Frontal cortex (tissue), 4 donors: Measurements from ENCODE around the gene FRAS1. TPM values are rescaled to one million over a fixed set of nuclear protein-coding genes. Genes with fewer than 3 reads are reported as not detected.
"Not testable (repeated sequence)": the region's sequence is repeated elsewhere in the genome, so short reads cannot be mapped to it uniquely, and the experiment has no call there.

Experiments used
- DNase-seq, 2 donors: peaks; one replicate each; pipeline ENCODE4 v3.0.0; 2012; ENCODE audit warnings: low spot score in 2 of 2
- FAIRE-seq: peaks from 2 replicates; lab custom pipeline; 2012; peaks lifted over from hg19 to GRCh38; lab: Jason Lieb, UNC
- total RNA-seq: library from RNA; depleted of rRNA; stranded (reverse); fragments of >200 nt; gene quantifications from one replicate; pipeline ENCODE4 v1.2.3, GENCODE V29; 2014
- donor health status: control.
- donor health status: control.
- donor health status: control.

The FRAS1 gene
- total RNA-seq, 1 donor from 2014 or later, result 13.0 TPM

DNA sequence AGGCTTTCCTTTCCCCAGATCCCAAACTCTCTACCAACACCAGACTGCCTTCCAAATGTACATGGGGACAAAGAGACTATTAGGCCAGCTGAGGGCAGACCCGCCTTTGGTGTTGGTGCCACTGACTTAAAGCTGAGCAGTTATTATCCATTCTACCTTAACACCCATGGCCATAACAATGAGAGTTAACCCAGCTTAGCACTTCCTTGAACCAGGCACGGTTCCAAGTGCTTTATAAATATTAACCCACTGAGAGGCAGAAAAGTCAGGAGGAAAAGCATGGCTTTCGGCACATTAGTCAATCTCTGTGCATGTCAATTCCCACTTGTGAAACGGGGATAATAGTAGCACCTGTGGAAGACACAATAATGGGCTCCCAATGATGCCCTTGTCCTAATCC, 251.4 kb downstream of the FRAS1 start:
- DNase-seq (no peak), FAIRE-seq (no peak)

DNA sequence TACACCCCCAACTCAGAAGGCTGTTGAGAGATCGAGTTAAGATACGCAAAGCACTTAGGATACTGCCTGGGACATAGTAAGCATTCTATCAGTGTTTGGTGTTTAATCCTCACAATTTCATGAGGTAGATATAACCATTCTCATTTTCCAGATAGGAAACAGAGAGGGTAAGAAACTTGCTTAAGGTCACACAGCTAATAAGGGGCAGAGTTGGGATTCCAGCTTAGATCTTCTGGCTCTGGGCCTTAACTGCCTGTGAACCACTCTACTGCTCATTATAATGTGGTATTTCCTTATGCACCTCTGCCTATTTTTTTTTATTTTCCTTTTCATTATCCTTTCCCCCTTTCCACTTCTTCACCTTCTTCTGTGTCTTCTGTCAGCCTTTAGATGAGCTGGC, 252.2 kb downstream of the FRAS1 start:
- no peak for FAIRE-seq
- DNase-seq, result no peak

DNA sequence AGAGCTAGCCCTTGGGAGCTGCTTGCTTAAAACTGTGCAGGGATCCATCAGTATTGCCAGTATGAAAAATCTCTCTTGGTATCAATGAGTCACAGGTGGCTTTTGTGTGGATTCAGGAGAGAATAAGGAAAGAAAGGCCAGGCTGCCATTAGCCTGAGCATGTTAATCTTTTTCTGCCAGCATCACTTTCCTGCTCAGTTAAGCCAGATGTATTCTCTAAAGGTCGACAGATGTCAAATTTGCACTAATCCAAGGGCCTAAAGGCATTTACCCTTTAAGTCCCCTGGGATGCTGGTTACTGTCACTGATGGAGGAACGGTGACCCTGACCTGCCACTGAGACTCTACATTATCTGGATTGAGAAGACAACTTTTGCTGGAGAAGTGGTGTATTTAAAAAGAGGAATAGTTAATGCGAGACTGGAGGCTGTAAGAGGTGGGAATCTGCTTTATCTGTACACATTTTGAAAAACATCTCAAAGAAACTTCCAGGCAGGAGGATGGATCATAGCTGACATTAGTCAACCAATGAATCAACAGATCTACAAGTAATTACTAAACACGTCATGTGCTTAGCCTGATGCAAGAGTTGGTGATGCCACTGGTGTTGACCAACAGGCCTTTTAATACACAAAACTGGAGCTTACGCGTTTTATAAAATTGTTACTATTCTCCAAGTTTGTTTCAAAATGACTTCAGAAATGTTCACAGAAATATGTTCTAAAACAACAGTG, 253.1 kb downstream of the FRAS1 start:
- no peak for FAIRE-seq
- DNase-seq, result no peak

DNA sequence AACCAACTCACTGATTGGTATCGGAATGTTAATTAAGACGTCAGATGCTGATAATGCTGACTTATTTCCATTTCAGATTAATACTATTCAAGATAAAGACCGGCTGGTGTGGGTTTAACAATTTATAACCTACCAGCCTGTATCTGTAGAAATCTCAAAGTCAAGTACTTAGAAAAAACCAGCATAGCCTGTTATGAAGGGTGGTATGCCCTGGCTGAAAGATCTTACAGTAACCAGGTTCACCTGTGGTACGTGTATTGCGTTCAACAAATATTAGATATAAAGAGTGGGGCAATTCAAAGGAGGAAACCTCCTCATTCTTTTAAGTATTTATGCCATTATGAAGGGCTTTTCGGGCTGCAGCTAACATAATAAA, 253.6 kb downstream of the FRAS1 start:
- DNase-seq (no peak), FAIRE-seq (no peak)

DNA sequence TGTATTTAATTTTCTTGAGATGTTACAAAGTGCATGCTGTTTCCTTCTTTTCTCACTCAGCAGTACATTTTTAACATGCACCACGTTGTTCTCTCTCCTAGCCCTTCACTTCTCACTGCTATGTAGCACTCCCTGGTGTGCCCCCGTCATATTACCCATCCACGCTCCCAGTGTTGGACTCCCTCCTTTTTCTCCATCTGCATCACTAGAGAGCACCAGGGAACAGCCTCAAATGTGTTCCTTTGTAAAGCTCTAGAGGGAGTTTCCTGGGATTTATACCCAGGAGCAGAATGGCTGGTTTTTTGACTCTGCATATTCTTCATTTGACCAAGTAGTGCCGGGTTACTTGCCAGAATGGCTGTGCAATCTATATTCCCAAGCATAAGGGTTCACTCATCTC, 254.2 kb downstream of the FRAS1 start:
- no peak for DNase-seq
- no peak for FAIRE-seq

DNA sequence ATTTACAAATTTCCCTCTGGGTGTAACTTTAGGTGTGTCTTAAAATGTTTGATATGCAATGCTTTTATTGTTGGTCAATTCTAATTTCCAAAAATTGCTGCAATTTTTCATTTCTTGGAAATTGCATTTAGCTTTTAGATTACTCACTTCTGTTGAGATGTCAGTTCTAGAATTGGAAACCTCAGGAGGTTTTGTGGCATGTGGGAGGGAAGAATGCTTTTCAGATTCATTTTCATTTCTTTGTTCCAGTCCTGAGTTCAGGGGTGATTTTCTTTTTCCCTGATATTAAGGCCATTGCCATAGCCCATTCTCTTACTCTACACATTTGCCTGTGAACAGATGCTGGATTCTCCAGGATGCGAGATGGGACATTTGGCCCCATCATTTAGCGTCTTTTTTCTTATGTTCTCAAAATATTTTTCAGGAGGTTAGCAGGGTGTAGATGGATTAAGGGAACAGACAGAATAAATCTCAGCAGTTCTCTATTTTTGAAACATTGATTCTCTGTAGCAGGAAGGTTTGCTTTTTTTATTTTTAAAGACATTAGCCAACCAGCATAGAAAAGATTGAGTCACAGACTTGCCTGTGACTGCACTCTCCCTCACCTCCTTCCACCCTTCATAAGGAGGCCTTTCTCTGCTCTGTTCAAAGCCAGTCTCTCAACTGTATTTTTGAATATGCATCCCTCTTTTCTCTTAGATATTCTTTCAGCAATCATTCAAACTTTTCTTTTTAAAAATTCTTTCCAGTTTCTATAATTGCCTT, 256.0 kb downstream of the FRAS1 start:
- FAIRE-seq (no peak), DNase-seq (no peak)

- FAIRE-seq, result no peak
- no peak for DNase-seq
These were observed 256.6 kb downstream of the FRAS1 start for GRCh38 chr4:78313754-78314120.

GRCh38 chr4:78318126-78318525, 261.0 kb downstream of the FRAS1 start:
- no peak for FAIRE-seq
- DNase-seq, result no peak

- DNase-seq (no peak), FAIRE-seq (no peak)
These were observed 263.3 kb downstream of the FRAS1 start for GRCh38 chr4:78320349-78320935.

DNA sequence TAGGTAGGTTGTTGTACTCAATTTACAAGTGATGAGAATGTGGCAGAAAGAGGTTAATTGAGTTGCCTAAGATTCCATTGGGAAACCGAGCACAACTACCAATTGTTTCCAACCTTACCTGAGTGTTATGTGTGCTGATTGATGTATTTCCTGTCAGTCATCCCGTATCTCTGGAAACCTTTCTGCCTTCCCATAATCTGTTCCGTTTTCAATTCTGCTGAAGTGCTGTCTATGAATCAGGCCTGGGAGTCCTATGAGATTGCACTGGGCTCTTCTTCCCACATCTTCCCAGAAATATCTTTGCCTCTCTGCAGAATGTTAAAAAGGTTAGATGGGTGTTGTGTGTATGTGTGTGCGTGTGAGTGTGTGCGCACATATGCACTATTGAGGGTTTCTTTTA, 264.9 kb downstream of the FRAS1 start:
- FAIRE-seq (no peak), DNase-seq (no peak)

- DNase-seq (no peak), FAIRE-seq (no peak)
These were observed 266.3 kb downstream of the FRAS1 start for GRCh38 chr4:78323439-78323838.

GRCh38 chr4:78324625-78325024, 267.5 kb downstream of the FRAS1 start:
- no peak for DNase-seq
- no peak for FAIRE-seq

DNA sequence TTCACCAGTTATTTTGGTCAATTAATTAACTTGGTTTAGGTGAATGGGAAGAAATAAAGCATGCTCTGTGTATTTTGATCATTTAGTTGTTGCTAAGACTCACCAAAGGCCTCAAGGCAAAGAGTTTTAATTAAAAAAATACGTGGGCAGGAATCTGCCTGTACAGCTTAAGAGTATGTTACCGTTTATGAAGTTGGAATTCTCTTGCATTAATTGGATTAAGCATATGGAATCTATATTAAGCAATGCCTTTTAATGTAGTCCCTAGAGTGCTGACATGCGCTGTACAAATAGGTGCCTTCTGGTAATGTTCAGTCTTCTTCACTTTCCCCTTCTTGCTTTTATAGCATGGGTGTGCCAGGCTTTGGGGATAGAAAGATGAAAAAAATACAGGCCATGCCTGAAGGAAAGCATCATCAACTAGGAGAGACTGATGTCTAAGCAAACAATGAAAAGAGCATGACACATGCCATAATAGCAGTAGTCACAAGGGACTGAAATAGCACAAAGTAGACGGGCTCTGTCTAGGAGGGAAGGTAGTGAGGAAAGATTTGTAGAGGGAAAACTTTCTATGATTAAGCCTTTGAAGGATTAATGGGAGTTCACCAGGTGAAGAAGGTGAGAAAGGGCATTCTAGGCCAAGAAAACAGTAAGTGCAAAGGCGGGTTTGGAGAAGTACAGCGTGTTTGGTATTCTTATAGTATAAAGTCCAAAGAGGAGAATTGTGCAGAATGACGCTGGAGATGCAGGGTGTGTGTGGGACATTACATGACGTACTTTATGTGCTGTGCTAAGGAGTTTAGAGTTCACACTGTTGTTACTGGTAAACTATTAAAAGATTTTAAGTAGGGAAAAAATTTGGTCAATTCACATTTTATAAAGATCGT, 268.4 kb downstream of the FRAS1 start:
- FAIRE-seq (no peak), DNase-seq (no peak)

- FAIRE-seq, DNase-seq: not testable (repeated sequence)
These were observed 271.5 kb downstream of the FRAS1 start for GRCh38 chr4:78328591-78328990.

DNA sequence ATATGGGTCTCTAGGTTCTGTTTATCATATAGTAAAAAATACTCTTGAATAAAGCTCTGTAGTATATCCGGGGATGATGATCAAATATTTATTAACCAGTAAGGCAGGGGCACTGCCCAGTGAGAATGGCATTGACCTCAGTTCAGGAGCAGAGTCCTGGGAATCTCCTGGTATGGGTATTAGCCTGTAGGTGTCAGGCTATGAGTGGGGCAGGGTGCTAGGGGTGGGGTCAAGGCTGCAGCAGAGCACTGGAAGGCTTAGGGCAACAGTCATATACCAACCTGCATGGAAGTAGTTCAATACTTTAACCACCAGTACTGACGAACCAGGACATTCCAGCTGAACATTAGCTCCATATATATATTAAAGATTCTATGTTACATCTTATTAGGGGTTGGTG, 274.1 kb downstream of the FRAS1 start:
- no peak for FAIRE-seq

DNA sequence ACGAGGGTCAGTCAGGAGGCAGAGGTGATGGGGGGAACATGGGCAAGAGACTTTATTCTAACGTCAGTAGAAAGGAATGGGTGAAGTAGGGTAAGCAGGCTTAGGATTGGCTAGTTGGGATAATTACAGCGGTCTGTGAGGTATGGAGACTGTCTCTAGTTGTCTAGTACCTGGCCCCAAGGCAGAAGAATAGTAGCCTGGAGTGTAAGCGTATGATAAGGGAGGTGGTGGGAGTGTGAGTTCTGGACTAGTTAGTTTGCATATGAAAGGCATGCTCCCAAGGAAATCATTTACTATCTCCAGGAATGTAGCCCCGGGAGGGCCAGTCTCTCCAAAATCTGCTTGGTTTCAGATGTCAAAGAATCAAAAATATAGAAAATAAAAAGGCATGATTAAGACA, 274.8 kb downstream of the FRAS1 start:
- FAIRE-seq (no peak), DNase-seq (no peak)

More for the DNA sequence above, 274.1 kb downstream of the FRAS1 start:
- DNase-seq, result no peak

DNA sequence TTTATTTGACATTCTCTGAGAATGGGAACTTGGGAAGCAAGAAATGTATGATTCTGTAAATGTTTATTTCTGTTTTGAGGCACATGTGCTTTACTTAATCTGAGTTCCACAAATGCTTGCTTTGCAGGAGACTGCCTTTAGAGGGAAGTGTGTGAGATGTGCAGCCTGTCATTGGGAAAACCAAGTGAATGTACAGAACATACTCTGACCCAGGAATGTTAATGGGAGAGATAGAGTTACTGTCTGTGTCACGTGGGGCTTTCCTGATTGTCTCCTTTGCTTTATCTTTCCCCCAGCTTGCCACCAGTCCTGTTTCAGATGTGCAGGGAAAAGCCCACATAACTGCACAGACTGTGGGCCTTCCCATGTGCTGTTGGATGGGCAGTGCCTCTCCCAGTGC, 275.9 kb downstream of the FRAS1 start:
- FAIRE-seq (no peak), DNase-seq (no peak)

- no peak for DNase-seq
- no peak for FAIRE-seq
These were observed 279.2 kb downstream of the FRAS1 start for GRCh38 chr4:78336093-78336943.

DNA sequence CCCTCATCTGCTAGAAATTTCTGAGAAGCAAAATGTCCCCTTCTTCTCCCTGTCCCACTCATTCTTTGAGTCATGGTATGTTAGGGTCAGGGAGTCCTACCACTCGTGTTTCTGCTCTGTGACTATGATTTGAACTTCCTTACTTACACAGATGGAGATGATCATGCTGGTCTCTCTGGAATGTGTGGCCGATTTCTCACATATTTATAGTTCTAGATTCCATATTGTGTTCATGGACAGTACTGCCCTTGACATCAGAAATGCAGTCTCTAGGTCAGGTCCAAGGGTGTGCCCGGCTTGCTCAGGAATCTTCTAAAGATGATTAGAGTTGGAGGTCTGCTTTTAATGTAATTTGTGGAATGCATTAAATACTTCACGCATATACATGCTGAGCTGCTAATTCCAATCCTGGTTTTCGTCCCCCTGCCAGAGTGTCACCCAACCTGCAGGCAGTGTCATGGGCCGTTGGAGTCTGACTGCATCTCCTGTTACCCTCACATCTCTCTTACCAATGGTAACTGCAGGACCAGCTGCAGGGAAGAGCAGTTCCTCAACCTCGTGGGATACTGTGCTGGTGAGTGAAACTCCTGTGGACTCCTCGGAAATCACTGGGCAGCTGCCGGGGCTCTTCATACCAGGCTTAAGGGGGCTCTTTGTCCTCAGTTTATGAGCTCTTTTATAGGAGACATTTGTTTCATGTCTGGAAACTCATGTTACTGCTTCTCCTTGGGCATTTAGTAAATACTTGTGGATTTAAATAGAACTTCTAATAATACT, 280.3 kb downstream of the FRAS1 start:
- FAIRE-seq, result no peak

More for the DNA sequence above, 280.3 kb downstream of the FRAS1 start:
- no peak for DNase-seq
